Measurements from ENCODE around the gene ST6GALNAC6.

- TF ChIP-seq CTCF (IDR thresholded peaks at IDR 0.05; ENCODE audit: poor library complexity, severe bottlenecking) = no peak
- no peak for TF ChIP-seq REST (IDR thresholded peaks at IDR 0.05; ENCODE audit: borderline replicate concordance)
- TF ChIP-seq TAF1 (IDR thresholded peaks at IDR 0.05; ENCODE audit: low read depth) = no peak
- no peak for TF ChIP-seq SMC3 (conservative IDR thresholded peaks at IDR 0.05; ENCODE audit: poor library complexity)
Observed at GRCh38 chr9:127916720-127917581, 17.5 kb upstream of the ST6GALNAC6 start, which contains the start of gene ST6GALNAC4.

Data from neural cell (in vitro differentiated cells).